ENCODE measurements around the gene DIAPH2. TPM values are rescaled to one million over a fixed set of nuclear protein-coding genes. Genes with fewer than 3 reads are reported as not detected.

Gene DIAPH2
- total and polyA plus RNA-seq, 9 of the 15 experiments (the other 6 are each of a cell fraction or from before 2014, with no cell fraction given): 0.01 to 0.18 (median 0.07) TPM; not detected in 1

DNA sequence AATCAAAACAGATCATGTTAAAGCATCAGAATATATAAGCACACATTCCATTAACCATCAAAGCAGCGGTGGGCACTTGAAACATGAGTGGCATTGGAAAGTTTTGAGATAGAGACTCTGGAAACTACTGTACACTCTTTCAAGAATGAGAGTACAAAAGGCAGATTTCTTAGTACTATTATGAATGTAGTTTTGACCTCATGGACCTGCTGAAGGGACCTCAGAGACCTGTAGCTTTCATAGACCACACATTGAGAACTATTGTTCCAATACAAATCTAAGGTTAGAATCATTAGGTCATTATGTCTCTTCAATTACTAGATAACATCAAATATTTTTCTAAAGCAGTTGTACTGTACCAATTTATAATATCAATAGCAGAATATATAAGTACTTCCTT is 482.7 kb downstream of the DIAPH2 start:
- H3K9me1 ChIP-seq (ENCODE audit: control insufficient read depth, insufficient read depth, low read length): no peaks in the 10 kb centered on the region
- no peaks in the 10 kb centered on the region for H3K9me3 ChIP-seq (replicated peaks; ENCODE audit: control insufficient read depth, insufficient read depth, low read depth, low read length)
- H3K4me2 ChIP-seq (ENCODE audit: insufficient read depth, low read length): no peak overlapping the region
- H3K9ac ChIP-seq (ENCODE audit: insufficient read depth in 1 of 2, low read depth in 2 of 2, low read length in 2 of 2): no peak overlapping the region
- H3K36me3 ChIP-seq (ENCODE audit: control insufficient read depth, insufficient read depth, low read length): no peaks in the 10 kb centered on the region
- H4K20me1 ChIP-seq (replicated peaks; ENCODE audit: control insufficient read depth, insufficient read depth, low read length): no peaks in the 10 kb centered on the region
- H2AFZ ChIP-seq (ENCODE audit: low read depth, low read length): no peak overlapping the region
- CTCF ChIA-PET (ENCODE audit: low intra/inter-chr PET ratio): no interaction called here
- FAIRE-seq: no peak
- H3K27me3 ChIP-seq (ENCODE audit: control insufficient read depth in 2 of 2, insufficient read depth in 2 of 2, low read length in 2 of 2): no peaks in the 10 kb centered on the region
- H3K4me1 ChIP-seq (replicated peaks in 1 of 2; ENCODE audit: control insufficient read depth in 2 of 2, insufficient read depth in 2 of 2, low read length in 2 of 2): no peaks in the 10 kb centered on the region
- in situ Hi-C loops (cut with MboI): no loop called here
- H3K79me2 ChIP-seq (ENCODE audit: control insufficient read depth, insufficient read depth, low read length): no peaks in the 10 kb centered on the region
- POLR2A ChIA-PET: no interaction called here
- ATAC-seq: no peak
- WGBS (ENCODE audit: insufficient coverage, low coverage, missing lambda C conversion rate): 7% methylated on average over 1 of the region's 1 CpG
- H3K4me3 ChIP-seq: no peak overlapping the region
- no peak for DNase-seq (ENCODE audit: extremely low read depth in 1 of 4, low spot score in 3 of 4)
- H3K27ac ChIP-seq (ENCODE audit: extremely low read depth, low read depth, low read length): no peak overlapping the region
- intact Hi-C loops (cut with micrococcal nuclease): no loop called here
- no TSS peak for BruUV-seq (replicated peaks)
- no peak for TF ChIP-seq TRIM28 (IDR thresholded peaks at IDR 0.05)
- TF ChIP-seq OTX1 (CRISPR knock-in tag; IDR thresholded peaks at IDR 0.05): no peak
- TF ChIP-seq, protein P1, sequence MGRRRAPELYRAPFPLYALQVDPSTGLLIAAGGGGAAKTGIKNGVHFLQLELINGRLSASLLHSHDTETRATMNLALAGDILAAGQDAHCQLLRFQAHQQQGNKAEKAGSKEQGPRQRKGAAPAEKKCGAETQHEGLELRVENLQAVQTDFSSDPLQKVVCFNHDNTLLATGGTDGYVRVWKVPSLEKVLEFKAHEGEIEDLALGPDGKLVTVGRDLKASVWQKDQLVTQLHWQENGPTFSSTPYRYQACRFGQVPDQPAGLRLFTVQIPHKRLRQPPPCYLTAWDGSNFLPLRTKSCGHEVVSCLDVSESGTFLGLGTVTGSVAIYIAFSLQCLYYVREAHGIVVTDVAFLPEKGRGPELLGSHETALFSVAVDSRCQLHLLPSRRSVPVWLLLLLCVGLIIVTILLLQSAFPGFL (CRISPR knock-in tag; IDR thresholded peaks at IDR 0.05): no peak
- no peak for TF ChIP-seq RFX5 (IDR thresholded peaks at IDR 0.05; ENCODE audit: low read depth, low read length)
- no peak for TF ChIP-seq CBX3 (IDR thresholded peaks at IDR 0.05; ENCODE audit: borderline replicate concordance in 1 of 2, low read length in 2 of 2)
- no peak for TF ChIP-seq TARDBP (IDR thresholded peaks at IDR 0.05)
- no peak for TF ChIP-seq TAF15 (IDR thresholded peaks at IDR 0.05; ENCODE audit: low read depth, low read length)
- TF ChIP-seq ZNF696 (CRISPR knock-in tag; conservative IDR thresholded peaks at IDR 0.05): no peak
- TF ChIP-seq, protein P2, sequence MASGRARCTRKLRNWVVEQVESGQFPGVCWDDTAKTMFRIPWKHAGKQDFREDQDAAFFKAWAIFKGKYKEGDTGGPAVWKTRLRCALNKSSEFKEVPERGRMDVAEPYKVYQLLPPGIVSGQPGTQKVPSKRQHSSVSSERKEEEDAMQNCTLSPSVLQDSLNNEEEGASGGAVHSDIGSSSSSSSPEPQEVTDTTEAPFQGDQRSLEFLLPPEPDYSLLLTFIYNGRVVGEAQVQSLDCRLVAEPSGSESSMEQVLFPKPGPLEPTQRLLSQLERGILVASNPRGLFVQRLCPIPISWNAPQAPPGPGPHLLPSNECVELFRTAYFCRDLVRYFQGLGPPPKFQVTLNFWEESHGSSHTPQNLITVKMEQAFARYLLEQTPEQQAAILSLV (tag; IDR thresholded peaks at IDR 0.05): no peak
- no peak for TF ChIP-seq TRIM24 (IDR thresholded peaks at IDR 0.05)
- TF ChIP-seq KHSRP (IDR thresholded peaks at IDR 0.05): no peak
- TF ChIP-seq, protein P3, sequence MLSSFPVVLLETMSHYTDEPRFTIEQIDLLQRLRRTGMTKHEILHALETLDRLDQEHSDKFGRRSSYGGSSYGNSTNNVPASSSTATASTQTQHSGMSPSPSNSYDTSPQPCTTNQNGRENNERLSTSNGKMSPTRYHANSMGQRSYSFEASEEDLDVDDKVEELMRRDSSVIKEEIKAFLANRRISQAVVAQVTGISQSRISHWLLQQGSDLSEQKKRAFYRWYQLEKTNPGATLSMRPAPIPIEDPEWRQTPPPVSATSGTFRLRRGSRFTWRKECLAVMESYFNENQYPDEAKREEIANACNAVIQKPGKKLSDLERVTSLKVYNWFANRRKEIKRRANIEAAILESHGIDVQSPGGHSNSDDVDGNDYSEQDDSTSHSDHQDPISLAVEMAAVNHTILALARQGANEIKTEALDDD (IDR thresholded peaks at IDR 0.05): no peak
- TF ChIP-seq GABPA (tag; conservative IDR thresholded peaks at IDR 0.05; ENCODE audit: low read depth): no peak
- no peak for TF ChIP-seq SLC30A9 (CRISPR knock-in tag; IDR thresholded peaks at IDR 0.05)
- TF ChIP-seq ZNF507 (tag; conservative IDR thresholded peaks at IDR 0.05): no peak
- TF ChIP-seq ZNF584 (CRISPR knock-in tag; IDR thresholded peaks at IDR 0.05; ENCODE audit: low read depth): no peak
- TF ChIP-seq ZNF324 (CRISPR knock-in tag; IDR thresholded peaks at IDR 0.05): no peak
